ENCODE data around the gene TOR1AIP2. TPM values are rescaled to one million over a fixed set of nuclear protein-coding genes. Genes with fewer than 3 reads are reported as not detected.
A peak's percentile ranks its signal among the peaks of the same experiment; 100 is the strongest.
"Not testable (repeated sequence)": the region's sequence is repeated elsewhere in the genome, so short reads cannot be mapped to it uniquely, and the experiment has no call there.

TOR1AIP2 gene
- total RNA-seq, 1 donor from 2014 or later = 57.5 TPM

GRCh38 chr1:179866616-179867015 is 11.0 kb downstream of the TOR1AIP2 start:
- Mint-ChIP-seq H3K36me3 (ENCODE audit: low read depth) (peaks cover 44% of the 10 kb centered on the region), H3K4me3 (no peak overlapping the region), H3K9me3 (no peaks in the 10 kb centered on the region), H3K27me3 (no peaks in the 10 kb centered on the region), H3K4me1 (peaks cover 3% of the 10 kb centered on the region), H3K27ac (no peak overlapping the region)
- DNase-seq = no peak
- intact Hi-C loops (cut with micrococcal nuclease) = loop anchor here (1.0 kb wide), 1 partner anchor 313 kb away; no protein-coding TSS in a partner anchor

- no peak for DNase-seq
- Mint-ChIP-seq H3K9me3 (no peaks in the 10 kb centered on the region), H3K27me3 (no peaks in the 10 kb centered on the region), H3K36me3 (ENCODE audit: low read depth) (peaks cover 49% of the 10 kb centered on the region), H3K4me3 (no peak overlapping the region), H3K4me1 (peaks cover 2% of the 10 kb centered on the region), H3K27ac (no peak overlapping the region)
- intact Hi-C loops (cut with micrococcal nuclease) = no loop called here
Observed at GRCh38 chr1:179865377-179865776, 12.2 kb downstream of the TOR1AIP2 start.

- DNase-seq = no peak
- H3K4me1 Mint-ChIP-seq = no peaks in the 10 kb centered on the region
- intact Hi-C loops (cut with micrococcal nuclease) = no loop called here
- H3K27ac Mint-ChIP-seq = no peak overlapping the region
- H3K9me3 Mint-ChIP-seq = no peaks in the 10 kb centered on the region
- H3K27me3 Mint-ChIP-seq = no peaks in the 10 kb centered on the region
- peaks cover 46% of the 10 kb centered on the region for H3K36me3 Mint-ChIP-seq (ENCODE audit: low read depth)
- no peak overlapping the region for H3K4me3 Mint-ChIP-seq
Observed at GRCh38 chr1:179860652-179861051, 17.0 kb downstream of the TOR1AIP2 start.

GRCh38 chr1:179857009-179857408 is 20.6 kb downstream of the TOR1AIP2 start:
- H3K9me3 Mint-ChIP-seq = no peaks in the 10 kb centered on the region
- peaks cover 26% of the 10 kb centered on the region for H3K36me3 Mint-ChIP-seq (ENCODE audit: low read depth)

GRCh38 chr1:179856296-179856695 is 21.3 kb downstream of the TOR1AIP2 start:
- no peak overlapping the region for H3K27ac Mint-ChIP-seq
- H3K9me3 Mint-ChIP-seq = no peaks in the 10 kb centered on the region
- peaks cover 24% of the 10 kb centered on the region for H3K36me3 Mint-ChIP-seq (ENCODE audit: low read depth)
- H3K27me3 Mint-ChIP-seq = no peaks in the 10 kb centered on the region
- DNase-seq = no peak
- H3K4me3 Mint-ChIP-seq = no peak overlapping the region
- intact Hi-C loops (cut with micrococcal nuclease) = no loop called here
- H3K4me1 Mint-ChIP-seq = peaks cover 2% of the 10 kb centered on the region

More at GRCh38 chr1:179857009-179857408, 20.6 kb downstream of the TOR1AIP2 start:
- intact Hi-C loops (cut with micrococcal nuclease) = no loop called here
- peak; percentile 44 for DNase-seq
- Mint-ChIP-seq H3K4me1 (peaks cover 2% of the 10 kb centered on the region), H3K4me3 (no peak overlapping the region), H3K27ac (no peak overlapping the region), H3K27me3 (no peaks in the 10 kb centered on the region)

- H3K27ac Mint-ChIP-seq; H3K9me3 Mint-ChIP-seq; H3K4me1 Mint-ChIP-seq; H3K27me3 Mint-ChIP-seq; H3K4me3 Mint-ChIP-seq; intact Hi-C loops (cut with micrococcal nuclease): not testable (repeated sequence)
- peaks cover 25% of the 10 kb centered on the region for H3K36me3 Mint-ChIP-seq (ENCODE audit: low read depth)
- peak; percentile 31 for DNase-seq
Observed at GRCh38 chr1:179855831-179856230, 21.8 kb downstream of the TOR1AIP2 start.

GRCh38 chr1:179853102-179853501 is 24.5 kb downstream of the TOR1AIP2 start:
- Mint-ChIP-seq H3K27me3 (no peaks in the 10 kb centered on the region), H3K9me3 (no peaks in the 10 kb centered on the region), H3K36me3 (ENCODE audit: low read depth) (peaks cover 39% of the 10 kb centered on the region), H3K4me1 (peaks cover 2% of the 10 kb centered on the region), H3K4me3 (no peak overlapping the region), H3K27ac (no peak overlapping the region)
- no peak for DNase-seq
- intact Hi-C loops (cut with micrococcal nuclease) = no loop called here

- DNase-seq = no peak
- no peaks in the 10 kb centered on the region for H3K27me3 Mint-ChIP-seq
- H3K9me3 Mint-ChIP-seq = no peaks in the 10 kb centered on the region
Observed at GRCh38 chr1:179848233-179848632, 29.4 kb downstream of the TOR1AIP2 start.

GRCh38 chr1:179840107-179840506 is 37.5 kb downstream of the TOR1AIP2 start:
- H3K36me3 Mint-ChIP-seq (ENCODE audit: low read depth) = peaks cover 10% of the 10 kb centered on the region
- H3K27me3 Mint-ChIP-seq = no peaks in the 10 kb centered on the region
- no peaks in the 10 kb centered on the region for H3K4me1 Mint-ChIP-seq
- intact Hi-C loops (cut with micrococcal nuclease) = no loop called here
- no peaks in the 10 kb centered on the region for H3K9me3 Mint-ChIP-seq
- H3K4me3 Mint-ChIP-seq = no peak overlapping the region
- DNase-seq = no peak
- no peak overlapping the region for H3K27ac Mint-ChIP-seq

More at GRCh38 chr1:179848233-179848632, 29.4 kb downstream of the TOR1AIP2 start:
- Mint-ChIP-seq H3K36me3 (ENCODE audit: low read depth) (peaks cover 43% of the 10 kb centered on the region), H3K27ac (no peak overlapping the region), H3K4me3 (no peak overlapping the region), H3K4me1 (peaks cover 2% of the 10 kb centered on the region)
- intact Hi-C loops (cut with micrococcal nuclease) = no loop called here

- H3K27me3 Mint-ChIP-seq; H3K27ac Mint-ChIP-seq; DNase-seq; H3K9me3 Mint-ChIP-seq; H3K36me3 Mint-ChIP-seq (ENCODE audit: low read depth); H3K4me1 Mint-ChIP-seq; H3K4me3 Mint-ChIP-seq; intact Hi-C loops (cut with micrococcal nuclease): not testable (repeated sequence)
Observed at GRCh38 chr1:179836686-179837445, 40.7 kb downstream of the TOR1AIP2 start.

- Mint-ChIP-seq H3K27ac (peak overlapping the region; percentile 30), H3K9me3 (no peaks in the 10 kb centered on the region), H3K4me1 (peaks cover 21% of the 10 kb centered on the region), H3K4me3 (peak overlapping the region; percentile 50), H3K36me3 (ENCODE audit: low read depth) (no peaks in the 10 kb centered on the region), H3K27me3 (peaks cover 2% of the 10 kb centered on the region)
- peak; percentile 72 for DNase-seq
- intact Hi-C loops (cut with micrococcal nuclease) = no loop called here
Observed at GRCh38 chr1:179831852-179832699, 45.5 kb downstream of the TOR1AIP2 start.

GRCh38 chr1:179831225-179831624 is 46.4 kb downstream of the TOR1AIP2 start:
- DNase-seq = no peak
- H3K9me3 Mint-ChIP-seq = no peaks in the 10 kb centered on the region
- peaks cover 3% of the 10 kb centered on the region for H3K27me3 Mint-ChIP-seq
- intact Hi-C loops (cut with micrococcal nuclease) = no loop called here
- peaks cover 21% of the 10 kb centered on the region for H3K4me1 Mint-ChIP-seq
- H3K27ac Mint-ChIP-seq = no peak overlapping the region
- H3K4me3 Mint-ChIP-seq = peak overlapping the region; percentile 40
- no peaks in the 10 kb centered on the region for H3K36me3 Mint-ChIP-seq (ENCODE audit: low read depth)

GRCh38 chr1:179828554-179829110 is 49.0 kb downstream of the TOR1AIP2 start:
- Mint-ChIP-seq H3K4me1 (peaks cover 21% of the 10 kb centered on the region), H3K36me3 (ENCODE audit: low read depth) (no peaks in the 10 kb centered on the region), H3K4me3 (no peak overlapping the region), H3K27ac (no peak overlapping the region), H3K9me3 (no peaks in the 10 kb centered on the region), H3K27me3 (peaks cover 3% of the 10 kb centered on the region)
- no peak for DNase-seq
- intact Hi-C loops (cut with micrococcal nuclease) = no loop called here
